Psoas muscle (tissue), 8 donors: ENCODE measurements around the gene ARHGAP40. TPM values are rescaled to one million over a fixed set of nuclear protein-coding genes. Genes with fewer than 3 reads are reported as not detected.
A peak's percentile ranks its signal among the peaks of the same experiment; 100 is the strongest.

ENCODE experiments used
- ATAC-seq, 4 donors: fragments of 200-7000 bp; cut with Tn5 transposase; one replicate each; pipeline ENCODE4 v1.9.1; 2020; ENCODE audit warnings: moderate library complexity in 3 of 4, mild to moderate bottlenecking in 2 of 4
- DNase-seq, 2 donors: peaks; one replicate each; pipeline ENCODE4 v3.0.0-alpha.2; 2020
- H3K27ac ChIP-seq: fragments of 200-600 bp; one replicate; pipeline ENCODE4 v1.8.0; 2022
- H3K27me3 ChIP-seq, 3 donors: fragments of 200-600 bp in 1 of 3; one replicate each; pipeline versions ENCODE4 v1.6.1 to v1.8.0; 2013 to 2022; ENCODE audit warnings: low read length in 2 of 3, mild to moderate bottlenecking in 2 of 3, moderate library complexity in 1 of 3; ENCODE audit not compliant: insufficient read depth in 3 of 3
- H3K36me3 ChIP-seq, 2 donors: fragments of 200-600 bp in 1 of 2; one replicate each; pipeline versions ENCODE4 v1.6.1 to v1.8.0; 2013 to 2022; ENCODE audit warnings: low read depth in 1 of 2, mild to moderate bottlenecking in 1 of 2, moderate library complexity in 1 of 2; ENCODE audit not compliant: insufficient read depth in 1 of 2
- H3K4me1 ChIP-seq: fragments of 200-600 bp; one replicate; pipeline ENCODE4 v1.8.0; 2022
- H3K4me3 ChIP-seq: fragments of 200-600 bp; one replicate; pipeline ENCODE4 v1.8.0; 2022; ENCODE audit warnings: mild to moderate bottlenecking
- H3K9me3 ChIP-seq: fragments of 200-600 bp; one replicate; pipeline ENCODE4 v1.8.0; 2022
- CTCF ChIP-seq: fragments of 200-600 bp; IDR thresholded peaks from one replicate; pipeline ENCODE4 v1.8.0; 2022; ENCODE audit warnings: antibody characterized with exemption
- WGBS, 3 donors: extraction: QIAGEN DNeasy Blood & Tissue Kit; methylation state at CpG; one replicate each; pipeline versions ENCODE4 v1.1.6 to v1.1.7; 2013; 5-methylcytosine and 5-hydroxymethylcytosine counted together
- intact Hi-C, 2 donors: fragments of 100-400 bp; cut with DNase I; formaldehyde crosslinking; loops; one replicate each; pipeline versions ENCODE4 v1.11.0 to v1.14.2; 2022
- polyA plus RNA-seq, 3 donors: library from polyadenylated mRNA; stranded (reverse); fragments of 200-250 nt; gene quantifications; one replicate each; pipeline ENCODE4 v1.2.3, GENCODE V29; 2013
- total RNA-seq, 4 donors: library from RNA; stranded (reverse); fragmentation: NEBNext Ultra II Directional in 2 of 4; extraction: Animal tissue kit (Norgen Biotek cat#: 25700) in 2 of 4; gene quantifications; one replicate each; pipeline versions ENCODE4 v1.2.1 to v1.2.4, GENCODE V29; 2021 to 2023
- donor health status: healthy with polysubstance abuse.
- donor health status: DM: no; HTN: no; CAD: no; lungs with moderate emphysema.
- donor health status: Bipolar disorder and iron deficiency.
- donor health status: healthy.
- donor health status: DM: yes; HTN: yes; CAD: no.
- donor health status: DM: no; HTN: no; CAD: no.
- donor health status: DM: no; HTN: no; CAD: no.
- donor health status: DM: yes; HTN: yes; CAD: no.

The ARHGAP40 gene
- total and polyA plus RNA-seq, 7 donors, result 0.03 to 0.04 TPM; not detected in 5

- Histone ChIP-seq H3K36me3 (no peaks in the 10 kb centered on the region), H3K4me1 (peaks cover 3% of the 10 kb centered on the region), H3K27me3 (peaks cover 0 to 38% (median 5%) of the 10 kb centered on the region in 3 donors), H3K27ac (no peak overlapping the region), H3K4me3 (no peak overlapping the region), H3K9me3 (no peaks in the 10 kb centered on the region)
- no peak for DNase-seq
- no peak for ATAC-seq
- TF ChIP-seq CTCF, result no peak
- intact Hi-C loops, result loop anchor here in 1 of 2 donors (10.0 kb wide), 1 partner anchor 242 kb away; no protein-coding TSS in a partner anchor
- WGBS, 3 donors, result 83 to 87% (median 84%) methylated on average over 2 of the region's 2 CpGs
Measured at GRCh38 chr20:38642498-38642897, 40.9 kb downstream of the ARHGAP40 start.

GRCh38 chr20:38644588-38645260 lies 43.1 kb downstream of the ARHGAP40 start:
- Histone ChIP-seq H3K4me1 (peaks cover 3% of the 10 kb centered on the region), H3K4me3 (no peak overlapping the region), H3K9me3 (no peaks in the 10 kb centered on the region), H3K27me3 (peaks cover 0 to 44% (median 5%) of the 10 kb centered on the region in 3 donors), H3K27ac (no peak overlapping the region), H3K36me3 (no peaks in the 10 kb centered on the region)
- intact Hi-C loops, result loop anchor here (1.0 to 10.0 kb wide), 4 partner anchors 88 to 248 kb away; no protein-coding TSS in a partner anchor
- 41 to 52% (median 47%) methylated on average over 4 of the region's 4 CpGs for WGBS, 3 donors
- TF ChIP-seq CTCF, result no peak
- ATAC-seq (no peak), DNase-seq (no peak)

GRCh38 chr20:38645351-38645750 lies 43.7 kb downstream of the ARHGAP40 start:
- H3K27ac ChIP-seq, result no peak overlapping the region
- intact Hi-C loops, result loop anchor here (5.0 to 10.0 kb wide), 3 partner anchors 87 to 247 kb away; no protein-coding TSS in a partner anchor
- peaks cover 3% of the 10 kb centered on the region for H3K4me1 ChIP-seq
- ATAC-seq (no peak), DNase-seq (no peak)
- WGBS, 3 donors, result 46 to 58% (median 56%) methylated on average over 5 of the region's 5 CpGs
- no peaks in the 10 kb centered on the region for H3K36me3 ChIP-seq
- H3K27me3 ChIP-seq, result peaks cover 0 to 51% (median 5%) of the 10 kb centered on the region in 3 donors
- H3K4me3 ChIP-seq, result no peak overlapping the region
- no peak for TF ChIP-seq CTCF
- no peaks in the 10 kb centered on the region for H3K9me3 ChIP-seq

GRCh38 chr20:38645980-38646858 lies 44.6 kb downstream of the ARHGAP40 start:
- no peaks in the 10 kb centered on the region for H3K36me3 ChIP-seq
- TF ChIP-seq CTCF, result peak; percentile 89
- peaks cover 0 to 53% (median 5%) of the 10 kb centered on the region in 3 donors for H3K27me3 ChIP-seq
- WGBS, 3 donors, result 6 to 8% (median 6%) methylated on average over 45 to 50 of the region's 50 CpGs
- ATAC-seq, result peak; percentile 87 to 99 (median 89)
- no peaks in the 10 kb centered on the region for H3K9me3 ChIP-seq
- peaks cover 3% of the 10 kb centered on the region for H3K4me1 ChIP-seq
- peak overlapping the region; percentile 39 for H3K4me3 ChIP-seq
- DNase-seq, result peak; percentile 69 to 85
- intact Hi-C loops, result loop anchor here (2.0 to 10.0 kb wide), 4 partner anchors 86 to 246 kb away; partner anchors contain the start of gene ACTR5 (in 1 of the 2)
- H3K27ac ChIP-seq, result no peak overlapping the region
